ENCODE measurements around the gene VANGL1.

The VANGL1 gene

GRCh38 chr1:115655306-115655663, 13.5 kb downstream of the VANGL1 start:
- Histone ChIP-seq H3K27ac (peak overlapping the region in 1 of 2 donors; percentile 33), H3K27me3 (no peaks in the 10 kb centered on the region), H3K4me1 (peaks cover 0 to 30% (median 8%) of the 10 kb centered on the region in 4 donors), H3K36me3 (peaks cover 0 to 25% (median 20%) of the 10 kb centered on the region in 3 donors), H3K4me3 (no peak overlapping the region), H3K9me3 (no peaks in the 10 kb centered on the region)
- DNase-seq, result no peak
- TF ChIP-seq CTCF (IDR thresholded peaks at IDR 0.05), result no peak
- intact Hi-C loops (cut with DNase I; ENCODE audit: low total_unique reads), result no loop called here

- TF ChIP-seq CTCF (IDR thresholded peaks at IDR 0.05), result no peak
- H3K27me3 ChIP-seq, result no peaks in the 10 kb centered on the region
- peaks cover 0 to 30% (median 8%) of the 10 kb centered on the region in 4 donors for H3K4me1 ChIP-seq
- intact Hi-C loops (cut with DNase I; ENCODE audit: low total_unique reads), result no loop called here
- peaks cover 0 to 31% (median 26%) of the 10 kb centered on the region in 3 donors for H3K36me3 ChIP-seq
- H3K9me3 ChIP-seq, result no peaks in the 10 kb centered on the region
- no peak overlapping the region for H3K27ac ChIP-seq
- no peak for DNase-seq
- H3K4me3 ChIP-seq, result no peak overlapping the region
Measured at GRCh38 chr1:115655916-115656315, 14.1 kb downstream of the VANGL1 start.

- DNase-seq, result no peak
- intact Hi-C loops (cut with DNase I; ENCODE audit: low total_unique reads), result no loop called here
Measured at GRCh38 chr1:115656461-115657077, 14.8 kb downstream of the VANGL1 start.

DNA sequence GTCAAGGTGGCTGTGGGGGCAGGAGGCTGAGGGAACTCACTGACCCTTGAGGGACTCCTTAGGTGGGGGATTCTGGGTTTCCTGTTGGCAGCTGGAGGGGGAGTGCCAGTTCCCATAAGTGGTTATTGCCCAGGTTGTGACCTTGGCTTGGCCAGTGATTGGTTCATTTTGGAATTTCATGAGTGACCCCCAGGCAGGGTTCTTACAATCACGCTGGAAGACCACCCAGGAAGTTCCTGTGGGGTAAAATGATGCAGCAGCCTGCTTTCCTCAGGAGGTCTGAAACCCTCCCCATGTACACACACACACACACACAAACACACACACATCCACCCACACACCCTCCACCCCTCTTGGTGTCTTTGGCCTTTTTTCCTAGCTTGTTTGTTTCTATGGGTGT, 16.9 kb downstream of the VANGL1 start:
- intact Hi-C loops (cut with DNase I; ENCODE audit: low total_unique reads), result no loop called here
- Histone ChIP-seq H3K9me3 (no peaks in the 10 kb centered on the region), H3K4me1 (peaks cover 0 to 23% (median 8%) of the 10 kb centered on the region in 4 donors), H3K36me3 (peaks cover 9 to 40% (median 30%) of the 10 kb centered on the region in 3 donors), H3K27me3 (no peaks in the 10 kb centered on the region), H3K27ac (no peak overlapping the region), H3K4me3 (no peak overlapping the region)
- TF ChIP-seq CTCF (IDR thresholded peaks at IDR 0.05), result no peak
- no peak for DNase-seq

More at GRCh38 chr1:115656461-115657077, 14.8 kb downstream of the VANGL1 start:
- Histone ChIP-seq H3K27ac (no peak overlapping the region), H3K9me3 (no peaks in the 10 kb centered on the region), H3K4me3 (no peak overlapping the region), H3K36me3 (peaks cover 0 to 32% (median 32%) of the 10 kb centered on the region in 3 donors), H3K4me1 (peaks cover 0 to 30% (median 8%) of the 10 kb centered on the region in 4 donors), H3K27me3 (no peaks in the 10 kb centered on the region)
- no peak for TF ChIP-seq CTCF (IDR thresholded peaks at IDR 0.05)

GRCh38 chr1:115660151-115660550, 18.4 kb downstream of the VANGL1 start:
- no peak for TF ChIP-seq CTCF (IDR thresholded peaks at IDR 0.05)
- intact Hi-C loops (cut with DNase I; ENCODE audit: low total_unique reads), result no loop called here
- DNase-seq, result no peak
- peaks cover 0 to 8% (median 2%) of the 10 kb centered on the region in 4 donors for H3K4me1 ChIP-seq
- peaks cover 24 to 49% (median 44%) of the 10 kb centered on the region in 3 donors for H3K36me3 ChIP-seq
- no peaks in the 10 kb centered on the region for H3K9me3 ChIP-seq
- no peak overlapping the region for H3K4me3 ChIP-seq
- no peaks in the 10 kb centered on the region for H3K27me3 ChIP-seq
- no peak overlapping the region for H3K27ac ChIP-seq
